Measurements from ENCODE around the gene DNAH7. TPM values are rescaled to one million over a fixed set of nuclear protein-coding genes. Genes with fewer than 3 reads are reported as not detected.

DNAH7 gene
- polyA plus RNA-seq (2013) = 0.26 TPM

- DNase-seq = peak; percentile 91 to 97 (median 96)
- H3K9me3 ChIP-seq (ENCODE audit: control extremely low read depth in 1 of 5, control insufficient read depth in 4 of 5, insufficient read depth in 2 of 5, low read depth in 1 of 5, low read length in 4 of 5) = no peaks in the 10 kb centered on the region
- H3K27me3 ChIP-seq (replicated peaks in 2 of 5; ENCODE audit: control insufficient read depth in 4 of 5, insufficient read depth in 5 of 5, low read length in 4 of 5) = no peaks in the 10 kb centered on the region
- ChIA-PET CTCF (interaction anchor here (0.7 to 4.1 kb wide), 21 partner anchors 9 to 570 kb away, joined by 3 to 32 read pairs (median 4); partner anchors contain the start of gene SLC39A10), POLR2A (interaction anchor here (1.2 kb wide), 1 partner anchor 412 kb away, joined by 5 read pairs; the partner anchor contains the start of gene SLC39A10)
- peaks cover 4 to 28% (median 13%) of the 10 kb centered on the region in 4 experiments for H3K4me1 ChIP-seq (ENCODE audit: control extremely low read depth in 1 of 4, control insufficient read depth in 4 of 4, insufficient read depth in 4 of 4, low read length in 3 of 4)
- peak within 1 kb of the TSS; percentile 11 to 61 for H3K27ac ChIP-seq (ENCODE audit: insufficient read depth in 1 of 2, low read depth in 1 of 2, low read length in 2 of 2, poor library complexity in 1 of 2, severe bottlenecking in 2 of 2)
- 4% methylated on average over 45 of the region's 53 CpGs for whole genome bisulfite sequencing (ENCODE audit: insufficient coverage)
- no peaks in the 10 kb centered on the region for H3K36me3 ChIP-seq (ENCODE audit: control insufficient read depth in 4 of 4, insufficient read depth in 4 of 4, low read length in 3 of 4)
- peak within 1 kb of the TSS; percentile 29 to 76 (median 66) for H3K4me3 ChIP-seq (ENCODE audit: control insufficient read depth in 1 of 7, extremely low read depth in 1 of 7, insufficient read depth in 4 of 7, low read depth in 2 of 7, low read length in 6 of 7)
Observed at GRCh38 chr2:196068271-196069209, at the start of gene DNAH7. Gene DNAH7, minus strand, starts transcription at chr2:196068837. Its CDS starts 126 bp downstream, at chr2:196068711.

DNA sequence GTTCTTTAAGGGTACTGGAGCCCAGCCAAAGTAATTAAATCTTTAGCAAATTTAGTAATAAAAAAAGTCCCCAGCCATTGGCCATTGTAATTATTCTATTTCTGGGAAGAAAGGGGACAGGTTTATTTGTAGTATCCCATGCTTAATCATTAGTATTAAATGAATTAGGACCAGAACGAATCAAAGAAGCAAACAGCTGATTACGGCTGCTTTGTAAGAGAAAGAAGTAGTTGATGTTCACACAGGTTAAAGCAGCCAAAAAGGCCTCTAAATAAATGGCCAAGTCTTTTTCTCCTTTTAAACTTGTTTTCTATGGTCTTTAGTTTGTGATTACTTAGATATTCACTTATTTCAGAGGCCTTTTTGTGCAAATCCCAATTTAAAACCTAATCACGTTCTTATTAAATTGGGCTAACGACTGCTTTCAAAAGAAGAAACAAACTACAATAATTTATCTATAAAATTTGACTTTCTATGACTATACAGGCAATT, 48.6 kb upstream of the DNAH7 start:
- Histone ChIP-seq H3K9me3 (ENCODE audit: control extremely low read depth in 1 of 5, control insufficient read depth in 4 of 5, insufficient read depth in 2 of 5, low read depth in 1 of 5, low read length in 4 of 5) (no peaks in the 10 kb centered on the region), H3K4me1 (ENCODE audit: control extremely low read depth in 1 of 4, control insufficient read depth in 4 of 4, insufficient read depth in 4 of 4, low read length in 3 of 4) (peaks cover 0 to 11% (median 4%) of the 10 kb centered on the region in 4 experiments), H3K36me3 (ENCODE audit: control insufficient read depth in 4 of 4, insufficient read depth in 4 of 4, low read length in 3 of 4) (no peaks in the 10 kb centered on the region), H3K27ac (ENCODE audit: insufficient read depth in 1 of 2, low read depth in 1 of 2, low read length in 2 of 2, poor library complexity in 1 of 2, severe bottlenecking in 2 of 2) (no peak overlapping the region), H3K27me3 (replicated peaks in 2 of 5; ENCODE audit: control insufficient read depth in 4 of 5, insufficient read depth in 5 of 5, low read length in 4 of 5) (no peaks in the 10 kb centered on the region), H3K4me3 (ENCODE audit: control insufficient read depth in 1 of 7, extremely low read depth in 1 of 7, insufficient read depth in 4 of 7, low read depth in 2 of 7, low read length in 6 of 7) (no peak overlapping the region)
- no peak for DNase-seq
- ChIA-PET CTCF (no interaction called here), POLR2A (no interaction called here)
- WGBS (ENCODE audit: insufficient coverage) = no CpG with 5 or more reads among the region's 4 CpGs

GRCh38 chr2:196113061-196113974, 44.7 kb upstream of the DNAH7 start:
- Histone ChIP-seq H3K4me1 (ENCODE audit: control extremely low read depth in 1 of 4, control insufficient read depth in 4 of 4, insufficient read depth in 4 of 4, low read length in 3 of 4) (peaks cover 0 to 11% (median 4%) of the 10 kb centered on the region in 4 experiments), H3K27ac (ENCODE audit: insufficient read depth in 1 of 2, low read depth in 1 of 2, low read length in 2 of 2, poor library complexity in 1 of 2, severe bottlenecking in 2 of 2) (peak overlapping the region in 1 of 2 experiments; percentile 22), H3K27me3 (replicated peaks in 2 of 5; ENCODE audit: control insufficient read depth in 4 of 5, insufficient read depth in 5 of 5, low read length in 4 of 5) (no peaks in the 10 kb centered on the region), H3K4me3 (ENCODE audit: control insufficient read depth in 1 of 7, extremely low read depth in 1 of 7, insufficient read depth in 4 of 7, low read depth in 2 of 7, low read length in 6 of 7) (peak overlapping the region in 2 of 7 experiments; percentile 41 to 54), H3K36me3 (ENCODE audit: control insufficient read depth in 4 of 4, insufficient read depth in 4 of 4, low read length in 3 of 4) (no peaks in the 10 kb centered on the region), H3K9me3 (ENCODE audit: control extremely low read depth in 1 of 5, control insufficient read depth in 4 of 5, insufficient read depth in 2 of 5, low read depth in 1 of 5, low read length in 4 of 5) (no peaks in the 10 kb centered on the region)
- ChIA-PET POLR2A (no interaction called here), CTCF (interaction anchor here (1.2 to 1.7 kb wide), 2 partner anchors 16 to 46 kb away, joined by 4 to 7 read pairs; no protein-coding TSS in a partner anchor)
- DNase-seq = peak in 1 of 3 donors; percentile 43
- WGBS (ENCODE audit: insufficient coverage) = 49% methylated on average over 3 of the region's 7 CpGs

DNA sequence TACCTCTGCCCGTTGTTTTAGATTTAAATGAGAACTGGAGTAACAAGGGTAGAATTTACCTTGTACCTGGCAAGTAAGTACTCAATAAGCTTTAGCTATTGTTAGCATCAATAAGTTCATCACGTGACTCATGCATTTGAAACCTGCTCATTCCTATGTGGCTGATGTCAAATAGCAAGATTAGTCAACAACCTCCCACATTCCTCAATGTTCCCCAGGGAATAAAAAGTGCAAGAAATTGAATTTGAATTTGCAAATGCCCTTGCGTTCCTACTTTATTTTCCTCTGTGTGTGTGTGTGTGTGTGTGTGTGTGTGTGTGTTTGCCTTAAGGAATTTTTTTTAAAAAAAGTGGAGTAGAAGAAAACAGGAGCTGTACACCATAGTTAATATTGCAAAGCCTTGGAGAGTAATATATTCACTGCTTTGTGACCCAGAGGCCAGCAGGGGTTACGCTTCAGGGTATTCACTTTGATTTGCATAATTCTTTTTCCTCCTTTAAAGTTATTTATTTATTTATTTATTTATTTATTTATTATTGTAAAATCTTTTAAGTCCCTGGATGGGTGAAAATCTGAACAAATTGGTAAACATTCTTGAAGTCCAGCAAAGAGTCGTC, 43.9 kb upstream of the DNAH7 start:
- Histone ChIP-seq H3K36me3 (ENCODE audit: control insufficient read depth in 4 of 4, insufficient read depth in 4 of 4, low read length in 3 of 4) (no peaks in the 10 kb centered on the region), H3K27ac (ENCODE audit: insufficient read depth in 1 of 2, low read depth in 1 of 2, low read length in 2 of 2, poor library complexity in 1 of 2, severe bottlenecking in 2 of 2) (peak overlapping the region in 1 of 2 experiments; percentile 22), H3K4me1 (ENCODE audit: control extremely low read depth in 1 of 4, control insufficient read depth in 4 of 4, insufficient read depth in 4 of 4, low read length in 3 of 4) (peaks cover 0 to 11% (median 4%) of the 10 kb centered on the region in 4 experiments), H3K9me3 (ENCODE audit: control extremely low read depth in 1 of 5, control insufficient read depth in 4 of 5, insufficient read depth in 2 of 5, low read depth in 1 of 5, low read length in 4 of 5) (no peaks in the 10 kb centered on the region), H3K4me3 (ENCODE audit: control insufficient read depth in 1 of 7, extremely low read depth in 1 of 7, insufficient read depth in 4 of 7, low read depth in 2 of 7, low read length in 6 of 7) (peak overlapping the region in 1 of 7 experiments; percentile 54), H3K27me3 (replicated peaks in 2 of 5; ENCODE audit: control insufficient read depth in 4 of 5, insufficient read depth in 5 of 5, low read length in 4 of 5) (no peaks in the 10 kb centered on the region)
- WGBS (ENCODE audit: insufficient coverage) = 92% methylated on average over 2 of the region's 5 CpGs
- DNase-seq = no peak
- CTCF ChIA-PET = interaction anchor here (1.2 to 1.4 kb wide), 2 partner anchors 29 to 46 kb away, joined by 4 to 5 read pairs; no protein-coding TSS in a partner anchor
- POLR2A ChIA-PET = interaction anchor here (0.6 kb wide), 1 partner anchor 33 kb away, joined by 3 read pairs; no protein-coding TSS in a partner anchor

DNA sequence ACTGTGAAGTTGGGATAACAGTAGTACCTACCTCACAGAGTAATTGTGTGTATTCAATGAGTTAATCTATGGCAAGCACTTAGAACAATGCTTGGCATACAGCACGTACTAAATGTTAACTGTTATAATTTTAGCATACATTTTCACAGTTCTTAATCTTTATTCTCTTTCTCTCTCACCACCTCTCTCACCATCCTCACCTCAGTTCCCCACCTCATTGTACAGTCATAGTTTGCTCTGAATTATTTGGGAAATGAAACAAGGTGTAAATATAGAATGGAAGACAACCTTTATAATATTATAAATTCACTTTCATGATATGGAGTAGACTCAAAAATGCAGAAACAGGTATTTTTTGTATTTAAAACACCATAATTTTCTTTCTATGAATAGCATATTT, 40.0 kb upstream of the DNAH7 start:
- H3K27ac ChIP-seq (ENCODE audit: insufficient read depth in 1 of 2, low read depth in 1 of 2, low read length in 2 of 2, poor library complexity in 1 of 2, severe bottlenecking in 2 of 2) = no peak overlapping the region
- DNase-seq = no peak
- CTCF ChIA-PET = interaction anchor here (1.5 kb wide), 1 partner anchor 30 kb away, joined by 6 read pairs; no protein-coding TSS in a partner anchor
- peaks cover 3 to 27% (median 19%) of the 10 kb centered on the region in 4 experiments for H3K4me1 ChIP-seq (ENCODE audit: control extremely low read depth in 1 of 4, control insufficient read depth in 4 of 4, insufficient read depth in 4 of 4, low read length in 3 of 4)
- POLR2A ChIA-PET = no interaction called here
- no peak overlapping the region for H3K4me3 ChIP-seq (ENCODE audit: control insufficient read depth in 1 of 7, extremely low read depth in 1 of 7, insufficient read depth in 4 of 7, low read depth in 2 of 7, low read length in 6 of 7)
- H3K36me3 ChIP-seq (ENCODE audit: control insufficient read depth in 4 of 4, insufficient read depth in 4 of 4, low read length in 3 of 4) = no peaks in the 10 kb centered on the region
- WGBS (ENCODE audit: insufficient coverage) = no CpG with 5 or more reads among the region's 1 CpG
- no peaks in the 10 kb centered on the region for H3K27me3 ChIP-seq (replicated peaks in 2 of 5; ENCODE audit: control insufficient read depth in 4 of 5, insufficient read depth in 5 of 5, low read length in 4 of 5)
- no peaks in the 10 kb centered on the region for H3K9me3 ChIP-seq (ENCODE audit: control extremely low read depth in 1 of 5, control insufficient read depth in 4 of 5, insufficient read depth in 2 of 5, low read depth in 1 of 5, low read length in 4 of 5)

- Histone ChIP-seq H3K4me3 (ENCODE audit: control insufficient read depth in 1 of 7, extremely low read depth in 1 of 7, insufficient read depth in 4 of 7, low read depth in 2 of 7, low read length in 6 of 7) (peak overlapping the region in 1 of 7 experiments; percentile 30), H3K27me3 (replicated peaks in 2 of 5; ENCODE audit: control insufficient read depth in 4 of 5, insufficient read depth in 5 of 5, low read length in 4 of 5) (no peaks in the 10 kb centered on the region), H3K36me3 (ENCODE audit: control insufficient read depth in 4 of 4, insufficient read depth in 4 of 4, low read length in 3 of 4) (no peaks in the 10 kb centered on the region), H3K9me3 (ENCODE audit: control extremely low read depth in 1 of 5, control insufficient read depth in 4 of 5, insufficient read depth in 2 of 5, low read depth in 1 of 5, low read length in 4 of 5) (no peaks in the 10 kb centered on the region), H3K4me1 (ENCODE audit: control extremely low read depth in 1 of 4, control insufficient read depth in 4 of 4, insufficient read depth in 4 of 4, low read length in 3 of 4) (peaks cover 3 to 28% (median 22%) of the 10 kb centered on the region in 4 experiments), H3K27ac (ENCODE audit: insufficient read depth in 1 of 2, low read depth in 1 of 2, low read length in 2 of 2, poor library complexity in 1 of 2, severe bottlenecking in 2 of 2) (peak overlapping the region in 1 of 2 experiments; percentile 18)
- WGBS (ENCODE audit: insufficient coverage) = 0% methylated on average over 3 of the region's 5 CpGs
- CTCF ChIA-PET = interaction anchor here (0.9 kb wide), 1 partner anchor 30 kb away, joined by 3 read pairs; no protein-coding TSS in a partner anchor
- POLR2A ChIA-PET = no interaction called here
- peak; percentile 54 to 93 (median 88) for DNase-seq
Observed at GRCh38 chr2:196105951-196106350, 37.3 kb upstream of the DNAH7 start.

Measured in common myeloid progenitor, CD34-positive (primary cell).